KMS-11 (cell line): ENCODE data around the gene DNASE1.
A peak's percentile ranks its signal among the peaks of the same experiment; 100 is the strongest.
"Not testable (repeated sequence)": the region's sequence is repeated elsewhere in the genome, so short reads cannot be mapped to it uniquely, and the experiment has no call there.

Experiments
- H2AFZ ChIP-seq: fragments of 200-600 bp; sonication (generic); 2 replicates; pipeline ENCODE4 v1.6.1; 2016; ENCODE audit warnings: antibody characterized with exemption, mixed run types, low read depth
- H3K27ac ChIP-seq: fragments of 200-600 bp; sonication (generic); 2 replicates; pipeline ENCODE4 v1.6.1; 2016; ENCODE audit warnings: mild to moderate bottlenecking, mixed run types
- H3K27me3 ChIP-seq: fragments of 200-600 bp; sonication (generic); 2 replicates; pipeline ENCODE4 v1.6.1; 2017; ENCODE audit warnings: mild to moderate bottlenecking, low read depth, mixed run types, moderate library complexity; ENCODE audit not compliant: insufficient read depth
- H3K36me3 ChIP-seq: fragments of 200-600 bp; sonication (generic); 2 replicates; pipeline ENCODE4 v1.6.1; 2017; ENCODE audit warnings: mild to moderate bottlenecking, mixed run types; ENCODE audit not compliant: insufficient read depth
- H3K4me1 ChIP-seq: fragments of 200-600 bp; sonication (generic); 2 replicates; pipeline ENCODE4 v1.6.1; 2016; ENCODE audit warnings: mild to moderate bottlenecking, low read depth, mixed run types; ENCODE audit not compliant: poor library complexity, severe bottlenecking
- H3K4me2 ChIP-seq: fragments of 200-600 bp; sonication (generic); 2 replicates; pipeline ENCODE4 v1.7.0; 2016; ENCODE audit warnings: mild to moderate bottlenecking, mixed run types
- H3K4me3 ChIP-seq: fragments of 200-600 bp; sonication (generic); IDR thresholded peaks from 2 replicates; pipeline ENCODE4 v1.6.1; 2017; ENCODE audit warnings: low read depth, low read length, mixed read lengths; ENCODE audit not compliant: insufficient read depth
- H3K79me2 ChIP-seq: fragments of 200-600 bp; sonication (generic); 2 replicates; pipeline ENCODE4 v1.6.1; 2016; ENCODE audit warnings: low read depth, mixed run types; ENCODE audit not compliant: insufficient read depth
- H3K9ac ChIP-seq: fragments of 200-600 bp; sonication (generic); 2 replicates; pipeline ENCODE4 v1.6.1; 2016; ENCODE audit warnings: mild to moderate bottlenecking, mixed run types
- H4K20me1 ChIP-seq: fragments of 200-600 bp; sonication (generic); 2 replicates; pipeline ENCODE4 v1.6.1; 2016; ENCODE audit warnings: mild to moderate bottlenecking, mixed run types; ENCODE audit not compliant: insufficient read depth
- CTCF ChIP-seq: fragments of 200-600 bp; sonication (generic); conservative IDR thresholded peaks from 2 replicates; pipeline ENCODE4 v1.6.1; 2017; ENCODE audit warnings: low read depth, mild to moderate bottlenecking, antibody characterized with exemption, low read length, moderate library complexity, mixed read lengths

The DNASE1 gene

DNA sequence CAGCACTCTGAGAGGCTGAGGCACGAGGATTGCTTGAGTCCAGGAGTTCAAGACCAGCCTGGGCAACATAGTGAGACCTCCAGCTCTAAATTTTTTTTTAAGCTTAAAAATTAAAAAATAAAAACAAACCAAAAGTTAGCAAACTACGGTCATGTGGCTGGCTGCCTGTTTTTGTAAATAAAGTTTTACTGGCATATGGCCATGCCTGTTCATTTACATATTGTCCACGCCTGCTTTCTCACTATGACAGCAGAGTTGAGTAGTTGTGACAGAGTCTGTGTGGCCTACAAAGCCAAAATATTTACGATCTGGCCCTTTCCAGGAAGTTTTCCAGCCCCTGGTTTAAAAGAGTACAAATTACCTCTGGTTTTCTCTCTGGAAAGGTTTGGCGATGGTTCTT lies 46.4 kb upstream of the DNASE1 start:
- H3K9ac ChIP-seq, result no peak overlapping the region
- H3K27me3 ChIP-seq, result no peaks in the 10 kb centered on the region
- no peak for TF ChIP-seq CTCF
- 0 out of 2 replicates have a peak, but pooled peaks cover 3% of the 10 kb centered on the region for H3K36me3 ChIP-seq
- no peak overlapping the region for H3K4me2 ChIP-seq
- peaks cover 15% of the 10 kb centered on the region; the same call in 1 of the 2 replicates for H3K79me2 ChIP-seq
- H3K4me3 ChIP-seq, result no peak overlapping the region
- peaks cover 13% of the 10 kb centered on the region for H3K4me1 ChIP-seq
- no peaks in the 10 kb centered on the region for H4K20me1 ChIP-seq
- H3K27ac ChIP-seq, result no peak overlapping the region
- H2AFZ ChIP-seq, result no peak overlapping the region

DNA sequence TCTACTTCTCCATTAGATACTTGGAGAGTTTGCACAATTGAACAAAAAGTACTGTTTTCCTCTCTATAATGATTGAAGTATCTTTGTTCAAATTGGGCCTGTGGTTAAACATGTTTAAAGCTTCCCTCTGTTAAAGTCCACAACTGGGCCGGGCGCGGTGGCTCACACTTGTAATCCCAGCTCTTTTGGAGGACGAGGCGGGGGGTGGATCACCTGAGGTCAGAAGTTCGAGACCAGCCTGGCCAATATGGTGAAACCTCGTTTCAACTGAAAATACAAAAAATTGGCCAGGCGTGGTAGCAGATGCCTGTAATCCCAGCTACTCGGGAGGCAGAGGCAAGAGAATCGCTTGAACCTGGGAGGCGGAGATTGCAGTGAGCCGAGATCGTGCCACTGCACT lies 45.5 kb upstream of the DNASE1 start:
- not testable (repeated sequence) for H3K4me2 ChIP-seq, H3K36me3 ChIP-seq, H2AFZ ChIP-seq, H3K4me3 ChIP-seq, H3K27ac ChIP-seq, H4K20me1 ChIP-seq, H3K9ac ChIP-seq, H3K27me3 ChIP-seq
- Histone ChIP-seq H3K79me2 (peaks cover 24% of the 10 kb centered on the region; the same call in 1 of the 2 replicates), H3K4me1 (peaks cover 16% of the 10 kb centered on the region)

DNA sequence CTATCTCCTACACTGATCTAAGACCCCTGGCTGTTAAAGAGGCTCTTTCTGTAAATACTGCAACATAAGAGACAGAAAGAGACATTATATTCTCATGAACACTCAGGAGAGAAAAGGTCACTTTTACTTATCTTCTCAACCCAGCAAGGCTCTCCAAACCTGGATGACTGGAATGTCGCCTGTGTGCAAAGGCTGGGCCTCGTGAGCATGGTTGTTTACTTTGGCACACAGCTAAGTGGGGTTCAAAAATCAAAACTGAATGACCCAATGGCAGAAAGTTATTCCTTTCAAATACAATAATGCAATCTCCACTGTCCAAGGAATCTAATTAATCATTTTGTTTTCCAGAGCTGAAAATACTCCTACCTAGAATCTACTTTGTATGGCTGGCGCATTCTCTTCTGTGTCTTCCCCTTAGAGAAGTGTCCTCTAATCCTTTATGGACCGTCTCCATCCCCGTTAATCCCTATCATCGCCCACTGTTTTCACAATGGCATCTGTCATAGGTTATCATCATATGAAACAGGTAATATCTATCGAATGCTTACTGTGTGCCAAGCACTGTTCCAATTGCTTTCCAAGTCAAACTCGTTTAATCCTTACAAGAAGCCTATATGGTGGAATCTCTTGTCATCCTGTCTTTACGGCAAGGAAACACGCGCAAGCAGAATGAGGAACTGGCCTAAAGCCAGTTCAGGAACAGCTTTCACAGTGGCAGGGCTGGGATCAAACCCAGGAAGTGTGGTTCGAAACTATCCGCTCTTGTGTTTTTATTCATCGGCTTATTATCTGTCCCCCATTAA lies 44.4 kb upstream of the DNASE1 start:
- no peak overlapping the region for H3K9ac ChIP-seq
- H3K27ac ChIP-seq, result no peak overlapping the region

GRCh38 chr16:3610698-3611145 lies 43.8 kb upstream of the DNASE1 start:
- Histone ChIP-seq H2AFZ (peak overlapping the region; percentile 95), H3K79me2 (peaks cover 36% of the 10 kb centered on the region; the same call in 1 of the 2 replicates), H3K9ac (peak overlapping the region; percentile 65), H4K20me1 (no peaks in the 10 kb centered on the region), H3K27me3 (no peaks in the 10 kb centered on the region), H3K4me2 (peak overlapping the region; percentile 72), H3K27ac (no peak overlapping the region; the same call in 1 of the 2 replicates), H3K4me1 (peaks cover 16% of the 10 kb centered on the region), H3K36me3 (no peaks in the 10 kb centered on the region), H3K4me3 (no peak overlapping the region)
- no peak for TF ChIP-seq CTCF

More for the DNA sequence above, 44.4 kb upstream of the DNASE1 start:
- Histone ChIP-seq H2AFZ (no peak overlapping the region), H3K4me2 (peak overlapping the region; percentile 72), H4K20me1 (no peaks in the 10 kb centered on the region), H3K4me1 (peaks cover 16% of the 10 kb centered on the region), H3K27me3 (no peaks in the 10 kb centered on the region), H3K4me3 (no peak overlapping the region), H3K36me3 (no peaks in the 10 kb centered on the region), H3K79me2 (peaks cover 32% of the 10 kb centered on the region; the same call in 1 of the 2 replicates)
- TF ChIP-seq CTCF, result no peak
